Peyer's patch (tissue), 4 donors: Measurements from ENCODE around the gene RRP8. TPM values are rescaled to one million over a fixed set of nuclear protein-coding genes. Genes with fewer than 3 reads are reported as not detected.

Source experiments
- DNase-seq, 3 donors: peaks; one replicate each; pipeline ENCODE4 v3.0.0-alpha.2; 2017 to 2019
- H3K27ac ChIP-seq, 4 donors: fragments of 200-600 bp; sonication (generic); one replicate each; pipeline ENCODE4 v1.5.1; 2016 to 2019
- H3K27me3 ChIP-seq, 2 donors: fragments of 200-600 bp; sonication (generic); one replicate each; pipeline ENCODE4 v1.5.1; 2019
- H3K36me3 ChIP-seq, 3 donors: fragments of 200-600 bp; sonication (generic); one replicate each; pipeline ENCODE4 v1.5.1; 2016 to 2019
- H3K4me1 ChIP-seq, 4 donors: fragments of 200-600 bp; sonication (generic); one replicate each; pipeline ENCODE4 v1.5.1; 2016 to 2019
- H3K4me3 ChIP-seq, 4 donors: fragments of 200-600 bp; sonication (generic); 1 replicate in 3 of 4; 2 replicates in 1 of 4; pipeline ENCODE4 v1.5.1; 2016 to 2019; ENCODE audit warnings: mild to moderate bottlenecking in 1 of 4
- H3K9me3 ChIP-seq, 4 donors: fragments of 200-600 bp; sonication (generic); one replicate each; pipeline ENCODE4 v1.5.1; 2016 to 2019; ENCODE audit warnings: mild to moderate bottlenecking in 1 of 4
- CTCF ChIP-seq, 6 experiments: fragments of 450-650 bp in 4 of 6; fragments of 200-600 bp in 2 of 6; sonication (generic) in 1 of 6; IDR thresholded peaks; one replicate each; pipeline ENCODE4 v1.5.1; 2017 to 2019; ENCODE audit warnings: antibody characterized with exemption in 6 of 6, mild to moderate bottlenecking in 3 of 6, moderate library complexity in 1 of 6
- POLR2A ChIP-seq, 2 donors: fragments of 450-650 bp; IDR thresholded peaks; one replicate each; pipeline ENCODE4 v1.5.1; 2017; ENCODE audit warnings: antibody characterized with exemption in 2 of 2, mild to moderate bottlenecking in 2 of 2, moderate library complexity in 2 of 2
- total RNA-seq, 4 donors: library from RNA; depleted of rRNA; stranded (reverse); fragments of >200 nt; gene quantifications; one replicate each; pipeline ENCODE4 v1.1.0, GENCODE V29; 2016

Gene RRP8
- total RNA-seq, 4 donors from 2014 or later = 11.4 to 28.9 (median 17.5) TPM

- no peaks in the 10 kb centered on the region for H3K4me1 ChIP-seq
Observed at GRCh38 chr11:6588018-6588417, 15.4 kb downstream of the RRP8 start.

GRCh38 chr11:6587360-6587953 lies 16.0 kb downstream of the RRP8 start:
- no peak overlapping the region for H3K4me3 ChIP-seq
- H3K4me1 ChIP-seq = no peaks in the 10 kb centered on the region
- peaks cover 0 to 18% (median 0%) of the 10 kb centered on the region in 3 donors for H3K36me3 ChIP-seq
- H3K27ac ChIP-seq = no peak overlapping the region
- no peaks in the 10 kb centered on the region for H3K27me3 ChIP-seq
- H3K9me3 ChIP-seq = peaks cover 0 to 6% (median 0%) of the 10 kb centered on the region in 4 donors
- no peak for TF ChIP-seq CTCF (IDR thresholded peaks at IDR 0.05)
- no peak for TF ChIP-seq POLR2A (IDR thresholded peaks at IDR 0.05)
- DNase-seq = no peak

More at GRCh38 chr11:6588018-6588417, 15.4 kb downstream of the RRP8 start:
- Histone ChIP-seq H3K9me3 (peaks cover 0 to 6% (median 0%) of the 10 kb centered on the region in 4 donors), H3K27ac (no peak overlapping the region), H3K36me3 (peaks cover 0 to 22% (median 0%) of the 10 kb centered on the region in 3 donors), H3K4me3 (no peak overlapping the region), H3K27me3 (no peaks in the 10 kb centered on the region)
- no peak for DNase-seq
- TF ChIP-seq CTCF (IDR thresholded peaks at IDR 0.05) (no peak), POLR2A (IDR thresholded peaks at IDR 0.05) (no peak)

- Histone ChIP-seq H3K36me3 (peaks cover 0 to 11% (median 0%) of the 10 kb centered on the region in 3 donors), H3K4me3 (no peak overlapping the region), H3K4me1 (no peaks in the 10 kb centered on the region), H3K27me3 (no peaks in the 10 kb centered on the region), H3K9me3 (peaks cover 0 to 6% (median 0%) of the 10 kb centered on the region in 4 donors), H3K27ac (no peak overlapping the region)
- no peak for TF ChIP-seq CTCF (IDR thresholded peaks at IDR 0.05)
- no peak for TF ChIP-seq POLR2A (IDR thresholded peaks at IDR 0.05)
- DNase-seq = no peak
Observed at GRCh38 chr11:6586434-6587359, 16.7 kb downstream of the RRP8 start.

- no peaks in the 10 kb centered on the region for H3K4me1 ChIP-seq
- peaks cover 0 to 4% (median 0%) of the 10 kb centered on the region in 3 donors for H3K36me3 ChIP-seq
- no peaks in the 10 kb centered on the region for H3K27me3 ChIP-seq
- H3K9me3 ChIP-seq = peaks cover 0 to 6% (median 0%) of the 10 kb centered on the region in 4 donors
- no peak overlapping the region for H3K27ac ChIP-seq
- no peak overlapping the region for H3K4me3 ChIP-seq
- no peak for DNase-seq
- no peak for TF ChIP-seq CTCF (IDR thresholded peaks at IDR 0.05)
- TF ChIP-seq POLR2A (IDR thresholded peaks at IDR 0.05) = no peak
Observed at GRCh38 chr11:6584528-6584927, 18.9 kb downstream of the RRP8 start.

- H3K27ac ChIP-seq = no peak overlapping the region
- H3K36me3 ChIP-seq = peaks cover 0 to 4% (median 0%) of the 10 kb centered on the region in 3 donors
- H3K4me1 ChIP-seq = no peaks in the 10 kb centered on the region
- DNase-seq = no peak
- TF ChIP-seq CTCF (IDR thresholded peaks at IDR 0.05) (no peak), POLR2A (IDR thresholded peaks at IDR 0.05) (no peak)
- no peak overlapping the region for H3K4me3 ChIP-seq
- no peaks in the 10 kb centered on the region for H3K27me3 ChIP-seq
- peaks cover 0 to 6% (median 0%) of the 10 kb centered on the region in 4 donors for H3K9me3 ChIP-seq
Observed at GRCh38 chr11:6583584-6583983, 19.8 kb downstream of the RRP8 start.
